Stimulated activated CD8-positive, alpha-beta memory T cell treated with anti-CD3 and anti-CD28 coated beads, Interleukin-15, amount 100 ng/mL, for 4 hours (primary cell): Measurements from ENCODE around the gene FAHD1.

ENCODE experiments used
- DNase-seq, 2 donors: peaks; one replicate each; pipeline ENCODE4 v3.0.0-alpha.2; 2020; ENCODE audit warnings: low read depth in 2 of 2

The FAHD1 gene

GRCh38 chr16:1826691-1827573 lies at the start of gene FAHD1, which contains the start of gene HAGH:
Gene FAHD1 (plus strand): TSS chr16:1827206. CDS start chr16:1827239, 33 bp downstream.
Gene HAGH (minus strand): TSS chr16:1826825. CDS start chr16:1826787, 38 bp downstream.
- DNase-seq, result peak; percentile 73 to 80

GRCh38 chr16:1777375-1778199 lies 49.4 kb upstream of the FAHD1 start:
- no peak for DNase-seq

GRCh38 chr16:1778200-1779179 lies 48.5 kb upstream of the FAHD1 start:
- DNase-seq, result no peak

GRCh38 chr16:1779234-1779701 lies 47.7 kb upstream of the FAHD1 start:
- no peak for DNase-seq

GRCh38 chr16:1779741-1780676 lies 47.0 kb upstream of the FAHD1 start:
- no peak for DNase-seq

- DNase-seq, result no peak
Measured at GRCh38 chr16:1780677-1781072, 46.3 kb upstream of the FAHD1 start.

- no peak for DNase-seq
Measured at GRCh38 chr16:1781254-1781653, 45.8 kb upstream of the FAHD1 start.

- DNase-seq, result no peak
Measured at GRCh38 chr16:1781758-1782407, 45.1 kb upstream of the FAHD1 start.

- DNase-seq, result peak; percentile 96 to 97
Measured at GRCh38 chr16:1782408-1783264, 44.4 kb upstream of the FAHD1 start, which contains the start of the genes NUBP2 and SPSB3. Gene NUBP2 (plus strand): TSS chr16:1782960. CDS start chr16:1783021, 61 bp downstream. Gene SPSB3 (minus strand): TSS chr16:1782571. CDS start chr16:1781483, 1,088 bp downstream.

GRCh38 chr16:1784977-1785845 lies 41.8 kb upstream of the FAHD1 start:
- no peak for DNase-seq

- no peak for DNase-seq
Measured at GRCh38 chr16:1785846-1786170, 41.2 kb upstream of the FAHD1 start.

- no peak for DNase-seq
Measured at GRCh38 chr16:1786242-1787055, 40.6 kb upstream of the FAHD1 start.

- DNase-seq, result no peak
Measured at GRCh38 chr16:1787056-1787321, 40.0 kb upstream of the FAHD1 start.

GRCh38 chr16:1787322-1788094 lies 39.5 kb upstream of the FAHD1 start:
- DNase-seq, result no peak

GRCh38 chr16:1788095-1788707 lies 38.8 kb upstream of the FAHD1 start:
- no peak for DNase-seq

GRCh38 chr16:1788708-1789100 lies 38.3 kb upstream of the FAHD1 start:
- DNase-seq, result no peak
